ENCODE measurements around the gene CYTH1. TPM values are rescaled to one million over a fixed set of nuclear protein-coding genes. Genes with fewer than 3 reads are reported as not detected.
A peak's percentile ranks its signal among the peaks of the same experiment; 100 is the strongest.

CYTH1 gene
- polyA plus RNA-seq, 3 donors from 2014 or later, result 176 to 336 (median 233) TPM

GRCh38 chr17:78653382-78653781 is 128.7 kb downstream of the CYTH1 start:
- peaks cover 0 to 2% of the 10 kb centered on the region in 2 donors for H3K4me1 Mint-ChIP-seq
- no peak overlapping the region for H3K27ac Mint-ChIP-seq
- peaks cover 0 to 8% (median 3%) of the 10 kb centered on the region in 3 donors for H3K36me3 Mint-ChIP-seq
- DNase-seq, result no peak
- no peaks in the 10 kb centered on the region for H3K9me3 Mint-ChIP-seq
- no peak overlapping the region for H3K4me3 Mint-ChIP-seq
- H3K27me3 Mint-ChIP-seq (ENCODE audit: low read depth in 3 of 3), result peaks cover 1 to 2% (median 2%) of the 10 kb centered on the region in 3 donors

DNA sequence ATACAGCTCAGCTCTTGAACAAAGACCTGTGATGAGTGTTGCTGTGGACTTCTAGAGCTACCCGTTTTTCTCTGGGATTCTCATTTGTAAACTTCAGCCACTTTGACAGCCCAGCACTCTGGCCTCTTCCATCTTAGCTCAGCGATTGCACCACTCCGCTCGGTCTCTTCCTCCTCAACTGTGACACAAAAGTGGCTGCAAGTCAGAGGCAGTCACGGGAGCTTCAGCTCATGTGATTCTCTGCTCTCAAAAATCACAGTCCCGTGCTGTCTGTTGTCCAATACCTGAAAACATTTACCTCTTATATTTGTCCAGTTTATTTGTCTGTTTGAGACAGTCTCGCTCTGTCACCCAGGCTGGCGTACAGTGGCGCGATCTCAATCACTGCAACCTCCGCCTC is 129.2 kb downstream of the CYTH1 start:
- Mint-ChIP-seq H3K4me1 (peaks cover 0 to 2% of the 10 kb centered on the region in 2 donors), H3K4me3 (no peak overlapping the region), H3K9me3 (peaks cover 0 to 2% (median 0%) of the 10 kb centered on the region in 6 donors), H3K27me3 (ENCODE audit: low read depth in 3 of 3) (peaks cover 1 to 2% (median 2%) of the 10 kb centered on the region in 3 donors), H3K36me3 (peaks cover 0 to 7% (median 6%) of the 10 kb centered on the region in 3 donors), H3K27ac (no peak overlapping the region)
- no peak for DNase-seq

DNA sequence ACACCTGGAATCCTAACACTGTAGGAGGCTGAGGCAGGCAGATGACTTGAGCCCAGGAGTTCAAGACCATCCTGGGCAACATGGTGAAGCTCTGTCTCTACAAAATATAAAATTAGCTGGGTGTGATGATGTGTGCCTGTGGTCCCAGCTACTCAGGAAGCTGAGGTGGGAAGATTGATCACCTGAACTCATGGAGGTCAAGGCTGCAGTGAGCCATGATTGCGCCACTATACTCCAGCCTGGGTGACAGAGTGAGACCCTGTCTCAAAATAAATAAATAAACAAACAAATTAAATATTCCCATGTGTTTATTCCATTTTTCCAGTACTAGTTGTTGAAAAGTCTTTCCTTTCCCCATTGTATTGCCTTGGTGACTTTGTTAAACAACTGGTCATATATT is 130.0 kb downstream of the CYTH1 start:
- Mint-ChIP-seq H3K4me1 (peaks cover 0 to 2% of the 10 kb centered on the region in 2 donors), H3K36me3 (peaks cover 2 to 11% (median 9%) of the 10 kb centered on the region in 3 donors), H3K9me3 (peaks cover 0 to 2% (median 0%) of the 10 kb centered on the region in 6 donors), H3K27me3 (ENCODE audit: low read depth in 3 of 3) (peaks cover 1 to 2% (median 2%) of the 10 kb centered on the region in 3 donors), H3K27ac (no peak overlapping the region), H3K4me3 (no peak overlapping the region)
- DNase-seq, result no peak

- H3K36me3 Mint-ChIP-seq, result peaks cover 3 to 11% (median 11%) of the 10 kb centered on the region in 3 donors
- no peak overlapping the region for H3K27ac Mint-ChIP-seq
- DNase-seq, result no peak
- H3K4me1 Mint-ChIP-seq, result peaks cover 0 to under 1% of the 10 kb centered on the region in 2 donors
- H3K4me3 Mint-ChIP-seq, result no peak overlapping the region
- H3K9me3 Mint-ChIP-seq, result peaks cover 0 to 2% (median 0%) of the 10 kb centered on the region in 6 donors
- peaks cover 1 to 3% (median 2%) of the 10 kb centered on the region in 3 donors for H3K27me3 Mint-ChIP-seq (ENCODE audit: low read depth in 3 of 3)
Measured at GRCh38 chr17:78651554-78651953, 130.5 kb downstream of the CYTH1 start.

- H3K27ac Mint-ChIP-seq, result no peak overlapping the region
- no peak overlapping the region for H3K4me3 Mint-ChIP-seq
- peaks cover 7 to 15% (median 11%) of the 10 kb centered on the region in 3 donors for H3K36me3 Mint-ChIP-seq
- peaks cover 0 to 15% (median 2%) of the 10 kb centered on the region in 3 donors for H3K27me3 Mint-ChIP-seq (ENCODE audit: low read depth in 3 of 3)
- H3K4me1 Mint-ChIP-seq, result peaks cover 6 to 7% of the 10 kb centered on the region in 2 donors
- DNase-seq, result no peak
- H3K9me3 Mint-ChIP-seq, result peaks cover 0 to 2% (median 0%) of the 10 kb centered on the region in 6 donors
Measured at GRCh38 chr17:78650093-78650715, 131.9 kb downstream of the CYTH1 start.

GRCh38 chr17:78648293-78648692 is 133.8 kb downstream of the CYTH1 start:
- no peak overlapping the region for H3K27ac Mint-ChIP-seq

DNA sequence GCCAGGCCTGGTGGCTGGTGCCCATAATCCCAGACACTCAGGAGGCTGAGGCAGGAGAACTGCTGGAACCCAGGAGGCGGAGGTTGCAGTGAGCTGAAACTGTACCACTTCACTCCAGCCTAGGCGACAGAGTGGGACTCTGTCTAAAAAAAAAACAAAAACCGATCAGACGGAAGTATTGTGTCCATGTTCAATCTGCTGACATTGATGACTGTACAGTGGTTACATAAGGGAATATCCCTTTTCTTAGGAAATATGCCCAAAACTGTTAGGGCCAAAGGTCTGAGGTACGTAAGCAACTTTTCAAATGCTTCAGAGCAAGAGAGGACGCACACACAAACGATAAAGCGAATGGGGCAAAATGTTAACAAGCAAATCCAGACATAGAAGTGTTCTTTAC is 135.0 kb downstream of the CYTH1 start:
- H3K4me1 Mint-ChIP-seq, result peaks cover 6 to 7% of the 10 kb centered on the region in 2 donors
- no peak for DNase-seq
- peaks cover 11 to 15% (median 11%) of the 10 kb centered on the region in 3 donors for H3K36me3 Mint-ChIP-seq
- H3K27me3 Mint-ChIP-seq (ENCODE audit: low read depth in 3 of 3), result peaks cover 0 to 23% (median 2%) of the 10 kb centered on the region in 3 donors
- no peak overlapping the region for H3K4me3 Mint-ChIP-seq
- no peak overlapping the region for H3K27ac Mint-ChIP-seq
- peaks cover 0 to 2% (median 0%) of the 10 kb centered on the region in 6 donors for H3K9me3 Mint-ChIP-seq

More at GRCh38 chr17:78648293-78648692, 133.8 kb downstream of the CYTH1 start:
- Mint-ChIP-seq H3K27me3 (ENCODE audit: low read depth in 3 of 3) (peaks cover 0 to 20% (median 2%) of the 10 kb centered on the region in 3 donors), H3K9me3 (peaks cover 0 to 2% (median 0%) of the 10 kb centered on the region in 6 donors), H3K4me1 (peaks cover 6 to 7% of the 10 kb centered on the region in 2 donors), H3K36me3 (peaks cover 11 to 15% (median 11%) of the 10 kb centered on the region in 3 donors), H3K4me3 (no peak overlapping the region)
- DNase-seq, result no peak

DNA sequence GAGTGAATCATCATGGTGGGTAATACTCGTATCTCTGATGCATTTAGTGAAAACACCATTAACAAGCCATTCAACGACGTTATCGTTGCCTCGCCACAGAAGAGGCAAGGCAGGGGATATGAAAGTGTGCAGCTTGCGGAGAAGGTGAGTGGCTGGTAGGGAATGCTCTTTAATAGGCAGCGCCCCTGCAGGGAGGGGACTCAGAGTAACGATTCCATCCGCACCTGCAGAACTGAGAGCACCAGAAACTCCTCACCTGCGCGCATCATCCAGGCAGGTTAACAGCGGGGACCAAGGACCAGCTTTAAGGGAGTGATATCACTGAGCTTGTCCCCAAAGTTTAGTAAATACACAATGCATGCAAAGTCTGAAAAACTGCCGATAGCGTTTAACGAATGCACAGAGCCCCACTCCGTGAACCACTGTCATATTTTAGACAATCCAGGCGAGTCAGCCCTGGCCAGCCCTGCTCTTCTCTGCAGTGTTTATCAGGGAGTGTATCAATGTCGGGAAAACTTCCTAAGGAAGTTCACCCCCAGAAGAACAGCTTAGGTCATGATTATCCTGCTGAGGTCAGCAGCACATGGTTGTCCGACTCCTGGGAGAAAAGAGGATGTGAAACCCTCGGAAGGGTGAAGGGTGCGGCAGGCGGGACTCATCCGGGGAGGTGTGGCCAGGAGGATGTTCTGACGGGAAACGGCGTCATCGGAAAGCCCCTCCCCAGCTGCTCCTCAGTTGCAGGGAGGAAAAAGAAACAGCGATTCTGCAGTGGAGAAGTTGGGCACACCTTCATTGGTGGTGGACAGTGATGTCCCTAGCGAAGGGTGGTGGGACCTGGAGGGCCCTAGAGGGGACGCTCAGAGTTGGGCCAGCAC is 136.4 kb downstream of the CYTH1 start:
- H3K27me3 Mint-ChIP-seq (ENCODE audit: low read depth in 3 of 3), result peaks cover 0 to 23% (median 5%) of the 10 kb centered on the region in 3 donors
- peak overlapping the region in 1 of 6 donors; percentile 43 for H3K27ac Mint-ChIP-seq
- DNase-seq, result no peak
- H3K36me3 Mint-ChIP-seq, result peaks cover 11 to 15% (median 11%) of the 10 kb centered on the region in 3 donors
- peak overlapping the region in 3 of 5 donors; percentile 20 to 64 (median 36) for H3K4me3 Mint-ChIP-seq
- H3K9me3 Mint-ChIP-seq, result peaks cover 0 to 2% (median 0%) of the 10 kb centered on the region in 6 donors
- peaks cover 6 to 7% of the 10 kb centered on the region in 2 donors for H3K4me1 Mint-ChIP-seq

DNA sequence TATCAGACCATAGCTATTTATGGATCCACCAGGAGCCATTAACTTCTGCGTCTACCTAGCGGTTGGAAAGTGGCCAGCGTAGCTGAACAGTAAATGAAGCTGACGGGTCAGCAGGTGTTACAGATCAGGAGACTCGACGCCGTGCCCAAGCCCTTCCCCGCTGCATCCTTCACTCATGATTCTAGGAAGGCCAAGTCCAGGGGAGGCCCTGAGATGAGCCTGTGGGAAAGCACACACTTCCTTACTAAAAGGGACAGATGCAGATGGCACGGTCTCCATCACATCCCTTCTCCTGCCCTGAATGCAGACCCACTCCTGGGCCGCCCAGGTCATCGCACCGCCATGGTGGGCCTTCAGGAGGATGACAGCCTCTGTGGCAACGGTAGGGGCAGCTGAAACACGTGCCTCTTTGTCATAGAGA is 137.1 kb downstream of the CYTH1 start:
- no peak overlapping the region for H3K4me3 Mint-ChIP-seq
- peaks cover 6 to 7% of the 10 kb centered on the region in 2 donors for H3K4me1 Mint-ChIP-seq
- peaks cover 11 to 15% (median 11%) of the 10 kb centered on the region in 3 donors for H3K36me3 Mint-ChIP-seq
- H3K27me3 Mint-ChIP-seq (ENCODE audit: low read depth in 3 of 3), result peaks cover 0 to 23% (median 5%) of the 10 kb centered on the region in 3 donors
- peaks cover 0 to 2% (median 0%) of the 10 kb centered on the region in 6 donors for H3K9me3 Mint-ChIP-seq
- DNase-seq, result no peak
- H3K27ac Mint-ChIP-seq, result no peak overlapping the region

DNA sequence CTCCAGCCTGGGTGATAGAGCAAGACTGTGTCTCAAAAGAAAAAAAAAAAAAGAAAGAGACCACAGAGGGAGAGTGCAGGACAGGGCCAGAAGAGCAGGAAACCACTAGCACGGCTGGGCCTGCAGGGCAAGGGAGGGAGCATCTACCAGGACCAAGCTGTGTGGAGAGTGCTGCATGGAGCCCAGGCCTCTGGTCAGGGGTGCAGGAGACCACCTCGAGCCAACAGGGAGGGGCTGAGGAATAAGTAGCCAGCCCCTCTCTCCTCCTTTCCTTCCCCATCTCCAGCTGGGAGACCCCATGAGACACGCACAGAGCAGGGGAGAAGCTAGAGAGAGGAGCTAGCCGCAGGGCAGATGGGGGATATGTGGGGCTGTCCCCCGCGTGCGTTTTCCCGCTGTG is 137.8 kb downstream of the CYTH1 start:
- DNase-seq, result no peak
- no peak overlapping the region for H3K4me3 Mint-ChIP-seq
- peaks cover 9 to 11% (median 9%) of the 10 kb centered on the region in 3 donors for H3K36me3 Mint-ChIP-seq
- H3K4me1 Mint-ChIP-seq, result peaks cover 7 to 10% of the 10 kb centered on the region in 2 donors
- no peak overlapping the region for H3K27ac Mint-ChIP-seq
- peaks cover 0 to 2% (median 0%) of the 10 kb centered on the region in 6 donors for H3K9me3 Mint-ChIP-seq
- peaks cover 0 to 23% (median 5%) of the 10 kb centered on the region in 3 donors for H3K27me3 Mint-ChIP-seq (ENCODE audit: low read depth in 3 of 3)

DNA sequence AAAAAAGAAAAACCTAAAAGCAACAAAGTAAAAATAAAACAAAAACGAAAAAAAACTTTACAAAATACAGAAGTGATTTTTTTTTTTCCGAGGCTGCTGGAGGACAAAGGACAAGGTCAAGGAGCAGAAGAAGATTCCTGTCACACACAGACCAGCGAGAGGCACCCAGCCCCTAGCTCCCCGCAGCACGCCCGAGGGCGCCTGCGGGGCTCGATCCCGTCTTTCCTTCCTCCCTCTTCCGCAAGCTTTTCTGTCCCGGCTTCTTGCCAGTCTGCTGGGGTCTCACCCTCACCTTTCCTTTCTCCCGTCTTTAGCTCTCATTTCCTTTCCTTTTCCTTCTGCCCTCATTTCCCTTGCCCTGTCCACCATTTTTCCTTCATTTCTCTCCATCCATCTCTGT is 138.7 kb downstream of the CYTH1 start:
- H3K36me3 Mint-ChIP-seq, result peaks cover 8 to 11% (median 8%) of the 10 kb centered on the region in 3 donors
- no peak overlapping the region for H3K4me3 Mint-ChIP-seq
- peaks cover 0 to 2% (median 0%) of the 10 kb centered on the region in 6 donors for H3K9me3 Mint-ChIP-seq
- H3K27me3 Mint-ChIP-seq (ENCODE audit: low read depth in 3 of 3), result peaks cover 0 to 23% (median 5%) of the 10 kb centered on the region in 3 donors
- DNase-seq, result no peak
- H3K4me1 Mint-ChIP-seq, result peaks cover 7 to 14% of the 10 kb centered on the region in 2 donors
- no peak overlapping the region for H3K27ac Mint-ChIP-seq

GRCh38 chr17:78642707-78643106 is 139.4 kb downstream of the CYTH1 start:
- no peak for DNase-seq
- H3K4me3 Mint-ChIP-seq, result no peak overlapping the region
- H3K36me3 Mint-ChIP-seq, result peaks cover 4 to 11% (median 8%) of the 10 kb centered on the region in 3 donors
- no peak overlapping the region for H3K27ac Mint-ChIP-seq
- H3K4me1 Mint-ChIP-seq, result peaks cover 7 to 14% of the 10 kb centered on the region in 2 donors
- peaks cover 0 to 23% (median 5%) of the 10 kb centered on the region in 3 donors for H3K27me3 Mint-ChIP-seq (ENCODE audit: low read depth in 3 of 3)
- H3K9me3 Mint-ChIP-seq, result no peaks in the 10 kb centered on the region

- Mint-ChIP-seq H3K27me3 (ENCODE audit: low read depth in 3 of 3) (peaks cover 0 to 21% (median 5%) of the 10 kb centered on the region in 3 donors), H3K9me3 (no peaks in the 10 kb centered on the region), H3K4me1 (peaks cover 7 to 14% of the 10 kb centered on the region in 2 donors), H3K36me3 (peaks cover 0 to 8% (median 4%) of the 10 kb centered on the region in 3 donors), H3K4me3 (no peak overlapping the region), H3K27ac (no peak overlapping the region)
- no peak for DNase-seq
Measured at GRCh38 chr17:78641666-78642065, 140.4 kb downstream of the CYTH1 start.

Data from immature natural killer cell (primary cell).